ENCODE results near the gene CDC42BPA.

The CDC42BPA gene

GRCh38 chr1:227073786-227074185, 244.5 kb downstream of the CDC42BPA start:
- DNase-seq (ENCODE audit: low read depth), result no peak
- no peak overlapping the region for H3K4me3 ChIP-seq (ENCODE audit: low read length)
- no peak for TF ChIP-seq CTCF (conservative IDR thresholded peaks at IDR 0.05; ENCODE audit: low read length)

- TF ChIP-seq CTCF (conservative IDR thresholded peaks at IDR 0.05; ENCODE audit: low read length), result no peak
- H3K4me3 ChIP-seq (ENCODE audit: low read length), result no peak overlapping the region
- DNase-seq (ENCODE audit: low read depth), result no peak
Measured at GRCh38 chr1:227072991-227073390, 245.3 kb downstream of the CDC42BPA start.

- no peak overlapping the region for H3K4me3 ChIP-seq (ENCODE audit: low read length)
- TF ChIP-seq CTCF (conservative IDR thresholded peaks at IDR 0.05; ENCODE audit: low read length), result no peak
- no peak for DNase-seq (ENCODE audit: low read depth)
Measured at GRCh38 chr1:227071895-227072587, 246.3 kb downstream of the CDC42BPA start.

GRCh38 chr1:227070638-227071285, 247.5 kb downstream of the CDC42BPA start:
- no peak for TF ChIP-seq CTCF (conservative IDR thresholded peaks at IDR 0.05; ENCODE audit: low read length)
- peak; percentile 18 for DNase-seq (ENCODE audit: low read depth)
- no peak overlapping the region for H3K4me3 ChIP-seq (ENCODE audit: low read length)

GRCh38 chr1:227069490-227069889, 248.8 kb downstream of the CDC42BPA start:
- TF ChIP-seq CTCF (conservative IDR thresholded peaks at IDR 0.05; ENCODE audit: low read length), result no peak
- no peak overlapping the region for H3K4me3 ChIP-seq (ENCODE audit: low read length)
- DNase-seq (ENCODE audit: low read depth), result no peak

GRCh38 chr1:227068883-227069282, 249.4 kb downstream of the CDC42BPA start:
- no peak for TF ChIP-seq CTCF (conservative IDR thresholded peaks at IDR 0.05; ENCODE audit: low read length)
- DNase-seq (ENCODE audit: low read depth), result peak; percentile 23
- no peak overlapping the region for H3K4me3 ChIP-seq (ENCODE audit: low read length)

GRCh38 chr1:227066999-227067398, 251.3 kb downstream of the CDC42BPA start:
- DNase-seq (ENCODE audit: low read depth), result no peak
- no peak for TF ChIP-seq CTCF (conservative IDR thresholded peaks at IDR 0.05; ENCODE audit: low read length)
- no peak overlapping the region for H3K4me3 ChIP-seq (ENCODE audit: low read length)

Measured in AG10803 (cell line).